Nephron progenitor cell (in vitro differentiated cells): ENCODE measurements around the gene WDR72.

Source experiments
- DNase-seq: peaks from one replicate; pipeline ENCODE4 v3.0.0; 2021
- H3K27ac Mint-ChIP-seq: 2 replicates; pipeline ENCODE4 v1.8.0; 2021; ENCODE audit warnings: mild to moderate bottlenecking, moderate library complexity, mixed read lengths
- H3K27me3 Mint-ChIP-seq: 2 replicates; pipeline ENCODE4 v1.8.0; 2021; ENCODE audit warnings: mild to moderate bottlenecking, low read depth, mixed read lengths; ENCODE audit not compliant: poor library complexity
- H3K36me3 Mint-ChIP-seq: 2 replicates; pipeline ENCODE4 v1.8.0; 2021; ENCODE audit warnings: low read depth, mixed read lengths
- H3K4me1 Mint-ChIP-seq: 2 replicates; pipeline ENCODE4 v1.8.0; 2021; ENCODE audit warnings: mixed read lengths
- H3K4me3 Mint-ChIP-seq: 2 replicates; pipeline ENCODE4 v1.8.0; 2021; ENCODE audit warnings: mild to moderate bottlenecking, moderate library complexity, mixed read lengths
- H3K9me3 Mint-ChIP-seq: 2 replicates; pipeline ENCODE4 v1.8.0; 2021; ENCODE audit warnings: mild to moderate bottlenecking, moderate library complexity, mixed read lengths
- TF ChIP-seq, protein P1 (sequence below): fragments of 200-600 bp; sonication (generic); IDR thresholded peaks from 2 replicates; pipeline ENCODE4 v1.5.0; 2021; ENCODE audit warnings: antibody characterized with exemption

The WDR72 gene

DNA sequence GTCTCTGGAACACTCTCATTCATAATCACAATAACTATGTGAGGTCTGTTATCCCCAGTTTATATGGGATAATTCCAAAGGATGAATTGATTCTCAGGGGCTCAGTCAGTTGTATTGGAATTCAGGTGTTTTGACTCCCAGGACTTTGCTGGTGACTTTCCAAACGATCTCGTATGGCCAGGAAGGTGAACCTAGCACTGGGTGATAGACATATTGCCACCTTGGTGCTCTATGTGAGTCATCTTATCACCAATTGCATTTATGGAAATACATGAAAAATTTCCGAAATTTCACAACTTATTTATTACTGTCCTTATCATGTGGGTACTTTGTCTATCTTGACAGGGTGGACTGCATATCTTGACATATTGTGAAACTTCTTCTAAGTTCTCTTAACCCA is 287.3 kb downstream of the WDR72 start:
- Mint-ChIP-seq H3K4me1 (peaks cover 7% of the 10 kb centered on the region), H3K4me3 (no peak overlapping the region), H3K27me3 (peaks cover 3% of the 10 kb centered on the region), H3K27ac (peak overlapping the region; percentile 37), H3K36me3 (no peaks in the 10 kb centered on the region), H3K9me3 (peaks cover 8% of the 10 kb centered on the region)
- TF ChIP-seq, protein P1, sequence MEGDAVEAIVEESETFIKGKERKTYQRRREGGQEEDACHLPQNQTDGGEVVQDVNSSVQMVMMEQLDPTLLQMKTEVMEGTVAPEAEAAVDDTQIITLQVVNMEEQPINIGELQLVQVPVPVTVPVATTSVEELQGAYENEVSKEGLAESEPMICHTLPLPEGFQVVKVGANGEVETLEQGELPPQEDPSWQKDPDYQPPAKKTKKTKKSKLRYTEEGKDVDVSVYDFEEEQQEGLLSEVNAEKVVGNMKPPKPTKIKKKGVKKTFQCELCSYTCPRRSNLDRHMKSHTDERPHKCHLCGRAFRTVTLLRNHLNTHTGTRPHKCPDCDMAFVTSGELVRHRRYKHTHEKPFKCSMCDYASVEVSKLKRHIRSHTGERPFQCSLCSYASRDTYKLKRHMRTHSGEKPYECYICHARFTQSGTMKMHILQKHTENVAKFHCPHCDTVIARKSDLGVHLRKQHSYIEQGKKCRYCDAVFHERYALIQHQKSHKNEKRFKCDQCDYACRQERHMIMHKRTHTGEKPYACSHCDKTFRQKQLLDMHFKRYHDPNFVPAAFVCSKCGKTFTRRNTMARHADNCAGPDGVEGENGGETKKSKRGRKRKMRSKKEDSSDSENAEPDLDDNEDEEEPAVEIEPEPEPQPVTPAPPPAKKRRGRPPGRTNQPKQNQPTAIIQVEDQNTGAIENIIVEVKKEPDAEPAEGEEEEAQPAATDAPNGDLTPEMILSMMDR = no peak
- DNase-seq = no peak

DNA sequence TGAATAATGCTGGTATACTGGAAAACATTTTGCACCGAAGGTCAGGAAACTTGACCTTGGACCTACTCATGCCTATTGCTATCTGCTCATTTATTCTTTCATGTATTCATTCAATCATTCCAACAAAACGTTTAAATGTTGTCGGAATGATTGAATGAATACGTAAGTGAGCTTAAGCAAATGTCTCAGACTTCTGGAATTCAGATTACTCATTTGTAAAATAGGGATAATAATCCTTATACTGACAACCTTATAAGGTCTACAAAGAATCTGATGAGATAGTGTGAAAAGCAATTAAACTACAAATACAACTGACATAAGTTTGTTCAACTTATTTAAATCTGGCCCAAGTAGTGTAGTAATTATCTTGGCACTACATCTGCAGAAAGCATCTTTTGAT is 288.7 kb downstream of the WDR72 start:
- DNase-seq = no peak
- Mint-ChIP-seq H3K36me3 (no peaks in the 10 kb centered on the region), H3K9me3 (peaks cover 8% of the 10 kb centered on the region), H3K4me1 (peaks cover 7% of the 10 kb centered on the region), H3K27me3 (peaks cover 3% of the 10 kb centered on the region), H3K4me3 (no peak overlapping the region), H3K27ac (no peak overlapping the region)
- TF ChIP-seq, protein P1 = no peak

DNA sequence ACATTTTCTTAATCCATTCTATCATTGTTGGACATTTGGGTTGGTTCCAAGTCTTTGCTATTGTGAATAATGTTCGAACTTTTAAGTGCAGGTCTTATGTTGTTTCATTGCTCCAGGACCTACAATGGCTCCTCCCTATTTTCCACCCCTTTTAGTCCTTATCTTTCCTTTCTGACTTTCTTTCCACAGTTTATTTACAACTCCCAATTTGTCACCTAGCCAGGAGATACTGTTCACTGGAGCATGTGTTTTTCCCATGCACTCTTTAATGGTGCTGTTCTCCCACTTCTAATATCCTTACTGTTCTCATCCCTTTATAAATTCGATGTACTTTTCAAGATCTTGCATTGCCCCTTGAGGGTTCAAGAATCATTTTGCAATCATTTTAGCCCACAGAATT is 290.0 kb downstream of the WDR72 start:
- Mint-ChIP-seq H3K4me1 (peaks cover 7% of the 10 kb centered on the region), H3K27me3 (peaks cover 3% of the 10 kb centered on the region), H3K36me3 (no peaks in the 10 kb centered on the region), H3K27ac (no peak overlapping the region), H3K9me3 (peaks cover 8% of the 10 kb centered on the region), H3K4me3 (no peak overlapping the region)
- no peak for DNase-seq
- TF ChIP-seq, protein P1 = no peak
